Stimulated activated CD4-positive, alpha-beta T cell treated with anti-CD3 and anti-CD28 coated beads, Interleukin-12 subunit alpha, Interleukin-12 subunit beta, amount 100 ng/mL, for 24 hours (primary cell): ENCODE results near the gene TMEM245.
A peak's percentile ranks its signal among the peaks of the same experiment; 100 is the strongest.

Source experiments
- DNase-seq, 2 experiments: peaks; one replicate each; pipeline ENCODE4 v3.0.0-alpha.2; 2020; ENCODE audit warnings: low read depth in 2 of 2

TMEM245 gene

GRCh38 chr9:109119439-109120203 is at the start of gene TMEM245:
TSS of gene TMEM245 (minus strand) at chr9:109119947. CDS start at chr9:109119913, 34 bp downstream.
- DNase-seq = peak; percentile 87 to 92

- DNase-seq = no peak
Measured at GRCh38 chr9:109168170-109168569, 48.4 kb upstream of the TMEM245 start.

DNA sequence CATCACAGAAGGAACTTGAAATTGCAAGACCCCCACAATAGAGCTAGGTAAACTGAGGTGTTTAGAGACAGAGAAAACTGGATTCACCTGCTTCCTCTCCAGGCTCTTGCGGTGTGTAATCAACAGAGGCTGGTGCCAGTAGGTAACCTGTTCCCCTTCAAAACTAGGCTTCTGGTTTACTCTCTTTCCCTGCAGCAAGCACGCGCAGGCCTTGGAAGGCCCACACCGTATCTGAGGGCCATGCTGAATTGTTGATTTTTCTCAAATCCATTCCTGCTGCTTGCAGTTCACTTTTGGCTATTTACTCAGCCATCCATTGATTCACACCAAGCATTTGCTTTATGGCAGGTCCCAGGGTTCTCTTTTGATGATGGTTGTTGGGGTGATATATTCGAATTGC is 48.0 kb upstream of the TMEM245 start:
- no peak for DNase-seq

GRCh38 chr9:109166771-109167601 is 47.2 kb upstream of the TMEM245 start, which contains the start of gene FRRS1L:
TSS of gene FRRS1L (minus strand) at chr9:109167249. CDS start at chr9:109167138, 111 bp downstream.
- DNase-seq = no peak

GRCh38 chr9:109166171-109166770 is 46.5 kb upstream of the TMEM245 start:
- DNase-seq = no peak

DNA sequence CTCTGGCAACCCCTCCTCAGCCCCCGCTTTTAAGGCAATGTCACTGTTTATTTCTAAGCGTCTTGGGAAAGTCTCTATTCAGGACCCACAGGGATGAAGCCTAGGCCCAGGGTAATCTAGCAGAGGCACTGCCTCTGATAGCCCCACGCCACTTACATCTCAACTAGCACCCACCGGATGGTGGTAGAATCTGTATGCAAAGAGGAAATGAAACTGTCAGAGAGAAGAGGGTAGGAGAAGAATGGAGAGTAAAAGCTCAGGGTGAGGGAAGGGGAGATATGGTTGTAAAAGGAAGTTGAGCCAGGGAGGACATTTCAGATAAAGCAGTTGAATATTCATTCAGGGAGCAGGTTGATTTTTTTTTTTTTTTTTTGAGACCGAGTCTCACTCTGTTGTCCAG is 44.3 kb upstream of the TMEM245 start:
- no peak for DNase-seq

DNA sequence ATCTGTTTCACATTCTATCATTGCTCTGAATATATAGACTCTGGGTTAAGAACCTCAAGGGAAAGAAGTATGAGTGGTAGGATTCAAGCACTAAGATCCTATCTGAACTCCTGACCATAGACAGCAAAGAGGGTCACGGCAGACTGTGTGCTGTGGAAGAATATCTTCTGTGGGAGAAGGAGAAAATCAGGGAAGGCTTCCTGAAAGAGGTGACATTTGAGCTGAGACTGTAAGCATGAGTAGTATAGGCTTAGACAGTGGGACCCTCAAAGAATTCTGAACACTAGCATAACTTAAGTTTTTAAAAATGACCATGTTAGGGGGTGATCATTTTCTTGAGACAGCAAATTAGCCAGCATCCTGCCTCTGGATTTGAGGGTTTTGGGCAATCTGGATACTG is 43.4 kb upstream of the TMEM245 start:
- DNase-seq = no peak

DNA sequence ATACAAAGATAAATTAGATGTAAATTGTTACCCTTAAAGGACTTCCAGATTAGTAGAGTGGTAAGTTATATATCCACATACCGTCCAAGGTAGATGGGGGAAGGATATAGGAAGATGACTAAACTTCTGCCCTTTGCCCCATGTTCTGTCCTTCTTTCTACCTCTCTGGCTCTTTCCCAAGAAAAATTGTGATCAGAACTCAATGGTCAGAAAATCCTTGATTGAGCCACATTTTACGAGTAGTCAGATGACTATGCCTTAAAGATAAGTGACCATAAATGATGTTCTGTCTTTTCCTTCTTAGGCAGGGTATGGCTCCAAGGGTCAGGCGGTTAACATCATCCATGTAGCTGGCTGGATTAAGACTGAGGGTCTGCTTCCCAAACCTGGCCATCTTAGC is 42.9 kb upstream of the TMEM245 start:
- DNase-seq = no peak

DNA sequence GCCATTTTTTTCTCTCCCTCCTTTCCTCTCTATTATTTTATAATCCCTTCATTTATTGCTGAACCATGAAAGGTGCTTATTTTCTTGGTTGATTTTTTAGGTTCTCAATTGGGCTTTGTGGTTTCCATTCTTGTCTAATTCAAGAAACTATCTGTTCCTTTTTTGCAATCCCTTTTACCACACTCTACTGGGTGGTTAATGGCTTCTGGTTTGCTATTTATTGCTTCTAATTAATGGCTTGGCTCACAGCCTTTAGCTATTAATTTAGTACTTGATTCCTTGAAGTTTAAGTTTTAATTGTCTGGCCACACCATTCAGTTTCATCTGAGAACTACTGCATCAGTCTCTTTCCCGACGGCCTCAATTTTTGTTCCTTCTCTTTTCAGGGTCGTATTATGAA is 41.7 kb upstream of the TMEM245 start:
- no peak for DNase-seq

DNA sequence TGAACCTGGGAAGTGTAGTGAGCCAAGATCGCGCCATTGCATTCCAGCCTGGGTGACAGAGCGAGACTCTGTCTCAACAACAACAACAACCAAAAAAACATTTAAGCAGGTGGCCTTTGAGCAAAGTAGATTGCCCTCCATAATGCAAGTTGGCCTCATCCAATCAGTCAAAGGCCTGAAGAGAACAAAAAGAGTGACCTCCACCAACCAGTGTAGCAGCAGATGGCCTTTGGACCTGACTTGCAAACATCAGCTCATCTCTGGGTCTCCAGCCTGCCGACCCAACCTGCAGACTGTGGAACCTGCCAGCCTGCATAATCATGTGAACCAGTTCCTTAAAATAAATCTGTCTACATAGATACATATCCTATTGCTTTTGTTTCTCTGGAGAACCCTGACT is 39.8 kb upstream of the TMEM245 start:
- no peak for DNase-seq

GRCh38 chr9:109158651-109159050 is 38.9 kb upstream of the TMEM245 start:
- DNase-seq = no peak

GRCh38 chr9:109156708-109157107 is 37.0 kb upstream of the TMEM245 start:
- no peak for DNase-seq

- DNase-seq = no peak
Measured at GRCh38 chr9:109150925-109151545, 31.3 kb upstream of the TMEM245 start.

DNA sequence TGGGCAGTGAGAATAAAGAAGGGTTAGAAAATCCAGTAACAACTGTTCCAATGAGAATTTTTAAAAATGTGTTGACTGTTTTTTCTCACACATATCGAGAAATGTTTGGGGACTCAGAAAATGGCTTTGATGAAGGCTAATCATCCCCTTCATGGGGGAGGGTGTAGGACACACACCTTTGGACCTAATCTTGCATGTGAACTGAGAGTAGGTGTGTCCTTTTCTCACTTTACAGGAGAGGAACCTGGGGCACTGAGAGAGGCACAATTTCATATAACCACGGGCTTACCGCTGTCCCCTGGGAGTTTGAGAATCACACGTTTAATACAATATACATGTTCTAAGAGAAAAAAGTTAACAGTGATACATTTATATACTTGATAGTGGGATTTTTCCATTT is 30.0 kb upstream of the TMEM245 start:
- DNase-seq = no peak

DNA sequence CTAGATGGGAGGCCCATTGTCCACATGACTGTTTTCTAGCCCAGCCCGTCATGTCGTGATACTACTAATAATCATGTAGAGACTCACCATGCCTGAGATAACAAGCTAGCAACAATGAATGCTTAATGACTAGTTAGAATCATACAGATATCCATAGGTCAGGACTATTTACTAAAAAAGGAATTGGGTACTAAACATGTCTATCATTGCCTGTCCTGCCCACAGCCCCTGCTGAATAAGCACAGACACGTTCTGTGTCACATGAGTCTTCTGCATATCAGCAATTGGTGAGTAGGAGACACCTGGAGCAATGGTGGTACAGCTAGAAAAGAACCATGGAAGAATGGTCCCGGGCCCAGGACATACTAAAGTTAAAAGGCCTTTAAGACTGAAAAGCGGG is 29.3 kb upstream of the TMEM245 start:
- no peak for DNase-seq

DNA sequence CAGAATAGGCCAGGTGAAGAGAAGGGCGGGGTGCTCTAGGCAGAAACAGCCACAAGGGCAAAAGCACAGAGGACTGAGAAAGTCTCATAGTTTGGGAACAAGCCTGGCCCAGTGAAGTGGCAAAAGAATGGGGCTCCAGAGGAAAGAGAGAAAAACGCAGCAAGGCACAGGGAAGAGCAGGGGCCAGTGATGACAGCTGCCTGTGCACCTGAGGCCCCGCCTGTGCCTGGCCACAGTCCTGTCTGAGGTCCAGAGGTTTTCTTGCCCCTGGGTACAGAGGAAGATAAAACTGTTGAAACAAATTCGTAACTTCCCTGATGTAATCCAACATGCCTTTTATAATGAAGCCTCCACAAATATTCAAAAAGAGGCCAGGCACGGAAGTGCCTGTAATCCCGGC is 25.3 kb upstream of the TMEM245 start:
- DNase-seq = no peak

- DNase-seq = no peak
Measured at GRCh38 chr9:109143881-109144562, 24.3 kb upstream of the TMEM245 start.

DNA sequence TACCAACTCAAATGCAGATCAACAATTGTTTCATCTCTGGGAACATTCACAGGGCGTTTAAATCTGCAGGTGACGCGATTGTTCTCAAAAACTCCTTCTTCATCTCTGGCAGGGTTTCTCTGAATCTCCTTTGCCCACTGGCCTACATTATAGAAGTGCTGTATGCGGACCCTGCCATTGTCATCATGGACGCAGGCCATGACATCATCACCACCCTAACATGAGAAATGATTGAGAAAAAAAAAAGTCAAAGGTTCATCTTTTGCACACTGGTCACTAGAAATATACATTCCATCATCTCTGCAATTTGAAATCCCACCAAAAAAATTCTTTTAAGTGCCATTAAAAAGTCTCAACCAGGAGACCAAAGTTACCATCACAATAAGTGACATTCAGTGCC is 21.6 kb upstream of the TMEM245 start:
- no peak for DNase-seq

GRCh38 chr9:109139851-109140250 is 20.1 kb upstream of the TMEM245 start:
- DNase-seq = no peak

GRCh38 chr9:109138421-109138820 is 18.7 kb upstream of the TMEM245 start:
- no peak for DNase-seq

DNA sequence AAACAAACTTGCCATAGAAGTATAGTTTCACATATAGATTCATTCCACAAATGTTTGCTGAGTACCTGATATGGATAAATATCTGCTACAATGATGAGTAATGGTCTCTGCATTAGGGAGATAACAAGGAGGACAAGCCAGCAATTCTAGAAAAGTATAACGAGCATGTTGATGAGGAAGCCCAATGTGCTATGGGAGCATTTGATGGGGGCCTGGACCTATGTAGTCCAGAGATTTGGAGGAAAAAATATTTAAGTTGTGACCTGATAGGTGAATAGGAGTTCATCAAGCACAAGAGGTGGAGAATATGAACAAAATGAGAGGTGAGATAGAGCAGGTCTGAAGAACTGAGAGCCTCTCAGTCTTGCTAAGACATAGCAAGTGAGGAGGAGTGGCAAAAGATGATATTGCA is 14.4 kb upstream of the TMEM245 start:
- DNase-seq = no peak

DNA sequence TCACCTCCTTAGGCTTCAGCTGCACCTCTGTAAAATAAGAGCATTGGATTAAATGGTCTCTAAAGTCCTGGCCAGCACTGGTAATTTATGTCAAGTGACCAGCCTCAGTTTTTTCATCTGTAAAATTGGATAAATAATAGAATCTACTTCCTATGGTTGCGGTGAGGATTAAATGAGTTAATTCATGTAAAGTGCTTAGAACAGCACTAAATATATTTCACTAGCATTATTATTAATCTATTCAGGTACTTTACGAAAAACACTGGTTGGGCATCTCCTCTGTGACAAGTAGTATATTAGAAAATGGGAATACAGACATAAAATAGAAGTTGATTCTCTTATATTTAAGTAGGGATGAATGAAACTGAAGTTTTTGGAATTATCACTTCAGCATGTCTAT is 13.8 kb upstream of the TMEM245 start:
- DNase-seq = no peak
